Panc1 (cell line): ENCODE results near the gene SLC1A2.

Experiments
- POLR2AphosphoS5 ChIP-seq: IDR thresholded peaks from 2 replicates; pipeline ENCODE4 v1.6.1; 2012; ENCODE audit warnings: mild to moderate bottlenecking, low read depth, low read length, moderate library complexity
- SIN3A ChIP-seq: IDR thresholded peaks from 2 replicates; pipeline ENCODE4 v1.6.1; 2012; ENCODE audit warnings: low read depth, mild to moderate bottlenecking, low read length, moderate library complexity, borderline replicate concordance; ENCODE audit not compliant: insufficient read depth
- TF ChIP-seq, protein P1 (sequence below): fragments of 450-650 bp; IDR thresholded peaks from 2 replicates; pipeline ENCODE4 v1.5.1; 2017; ENCODE audit warnings: mild to moderate bottlenecking
- TF ChIP-seq, protein P2 (sequence below), 2 experiments: IDR thresholded peaks; 2 replicates each; pipeline ENCODE4 v1.6.1; 2011 to 2012; ENCODE audit warnings: low read depth in 2 of 2, control low read depth in 1 of 2, low read length in 1 of 2, mild to moderate bottlenecking in 1 of 2, moderate library complexity in 1 of 2; ENCODE audit not compliant: insufficient read depth in 1 of 2

DNA sequence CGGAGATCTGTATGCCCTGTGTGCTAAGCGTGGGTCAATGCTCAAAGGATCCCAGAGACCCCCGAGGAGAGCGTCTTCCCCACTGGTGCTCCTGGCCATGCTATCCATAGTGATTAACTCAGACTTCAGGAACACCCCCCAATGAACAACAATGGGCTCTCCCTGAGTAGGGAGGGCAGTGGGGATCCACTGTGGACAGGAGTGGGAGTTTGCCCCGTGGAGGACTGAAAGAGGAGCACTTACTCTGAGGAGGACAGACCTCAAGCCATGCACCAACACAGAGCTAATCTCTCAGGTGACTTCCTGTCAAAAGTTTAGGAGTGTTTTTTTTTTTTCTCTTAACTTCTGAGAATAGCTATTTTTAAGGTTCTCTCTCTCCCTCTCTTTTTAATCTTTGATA is 24.4 kb downstream of the SLC1A2 start:
- no peak for TF ChIP-seq POLR2AphosphoS5
- TF ChIP-seq, protein P1, sequence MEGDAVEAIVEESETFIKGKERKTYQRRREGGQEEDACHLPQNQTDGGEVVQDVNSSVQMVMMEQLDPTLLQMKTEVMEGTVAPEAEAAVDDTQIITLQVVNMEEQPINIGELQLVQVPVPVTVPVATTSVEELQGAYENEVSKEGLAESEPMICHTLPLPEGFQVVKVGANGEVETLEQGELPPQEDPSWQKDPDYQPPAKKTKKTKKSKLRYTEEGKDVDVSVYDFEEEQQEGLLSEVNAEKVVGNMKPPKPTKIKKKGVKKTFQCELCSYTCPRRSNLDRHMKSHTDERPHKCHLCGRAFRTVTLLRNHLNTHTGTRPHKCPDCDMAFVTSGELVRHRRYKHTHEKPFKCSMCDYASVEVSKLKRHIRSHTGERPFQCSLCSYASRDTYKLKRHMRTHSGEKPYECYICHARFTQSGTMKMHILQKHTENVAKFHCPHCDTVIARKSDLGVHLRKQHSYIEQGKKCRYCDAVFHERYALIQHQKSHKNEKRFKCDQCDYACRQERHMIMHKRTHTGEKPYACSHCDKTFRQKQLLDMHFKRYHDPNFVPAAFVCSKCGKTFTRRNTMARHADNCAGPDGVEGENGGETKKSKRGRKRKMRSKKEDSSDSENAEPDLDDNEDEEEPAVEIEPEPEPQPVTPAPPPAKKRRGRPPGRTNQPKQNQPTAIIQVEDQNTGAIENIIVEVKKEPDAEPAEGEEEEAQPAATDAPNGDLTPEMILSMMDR: no peak
- no peak for TF ChIP-seq SIN3A
- TF ChIP-seq, protein P2, sequence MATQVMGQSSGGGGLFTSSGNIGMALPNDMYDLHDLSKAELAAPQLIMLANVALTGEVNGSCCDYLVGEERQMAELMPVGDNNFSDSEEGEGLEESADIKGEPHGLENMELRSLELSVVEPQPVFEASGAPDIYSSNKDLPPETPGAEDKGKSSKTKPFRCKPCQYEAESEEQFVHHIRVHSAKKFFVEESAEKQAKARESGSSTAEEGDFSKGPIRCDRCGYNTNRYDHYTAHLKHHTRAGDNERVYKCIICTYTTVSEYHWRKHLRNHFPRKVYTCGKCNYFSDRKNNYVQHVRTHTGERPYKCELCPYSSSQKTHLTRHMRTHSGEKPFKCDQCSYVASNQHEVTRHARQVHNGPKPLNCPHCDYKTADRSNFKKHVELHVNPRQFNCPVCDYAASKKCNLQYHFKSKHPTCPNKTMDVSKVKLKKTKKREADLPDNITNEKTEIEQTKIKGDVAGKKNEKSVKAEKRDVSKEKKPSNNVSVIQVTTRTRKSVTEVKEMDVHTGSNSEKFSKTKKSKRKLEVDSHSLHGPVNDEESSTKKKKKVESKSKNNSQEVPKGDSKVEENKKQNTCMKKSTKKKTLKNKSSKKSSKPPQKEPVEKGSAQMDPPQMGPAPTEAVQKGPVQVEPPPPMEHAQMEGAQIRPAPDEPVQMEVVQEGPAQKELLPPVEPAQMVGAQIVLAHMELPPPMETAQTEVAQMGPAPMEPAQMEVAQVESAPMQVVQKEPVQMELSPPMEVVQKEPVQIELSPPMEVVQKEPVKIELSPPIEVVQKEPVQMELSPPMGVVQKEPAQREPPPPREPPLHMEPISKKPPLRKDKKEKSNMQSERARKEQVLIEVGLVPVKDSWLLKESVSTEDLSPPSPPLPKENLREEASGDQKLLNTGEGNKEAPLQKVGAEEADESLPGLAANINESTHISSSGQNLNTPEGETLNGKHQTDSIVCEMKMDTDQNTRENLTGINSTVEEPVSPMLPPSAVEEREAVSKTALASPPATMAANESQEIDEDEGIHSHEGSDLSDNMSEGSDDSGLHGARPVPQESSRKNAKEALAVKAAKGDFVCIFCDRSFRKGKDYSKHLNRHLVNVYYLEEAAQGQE (IDR thresholded peaks at IDR 0.05; ENCODE audit: insufficient read depth in 1 of 2, low read depth in 2 of 2, low read length in 1 of 2): no peak
